Kidney epithelial cell (primary cell): ENCODE data around the gene RNASE13. TPM values are rescaled to one million over a fixed set of nuclear protein-coding genes. Genes with fewer than 3 reads are reported as not detected.

Experiments
- DNase-seq: peaks from one replicate; pipeline ENCODE4 v3.0.0-alpha.2; 2010; ENCODE audit warnings: low read depth
- H3K27me3 ChIP-seq: 2 replicates; pipeline ENCODE4 v1.6.0; 2011; ENCODE audit warnings: low read length; ENCODE audit not compliant: control insufficient read depth, insufficient read depth
- H3K36me3 ChIP-seq: 2 replicates; pipeline ENCODE4 v1.5.1; 2011; ENCODE audit warnings: low read length; ENCODE audit not compliant: control insufficient read depth, insufficient read depth
- H3K4me3 ChIP-seq: 2 replicates; pipeline ENCODE4 v1.5.1; 2011; ENCODE audit warnings: low read depth, mild to moderate bottlenecking, control low read depth, low read length
- total RNA-seq: library from RNA; depleted of rRNA; stranded (reverse); fragments of >200 nt; gene quantifications from 2 replicates; pipeline ENCODE4 v1.2.3, GENCODE V29; 2015
- TF ChIP-seq, protein P1 (sequence below): IDR thresholded peaks from 2 replicates; pipeline ENCODE4 v1.5.1; 2011; ENCODE audit warnings: mild to moderate bottlenecking, moderate library complexity, low read length, control low read depth, inconsistent platforms; ENCODE audit not compliant: insufficient read depth, poor library complexity, severe bottlenecking

Gene RNASE13
- total RNA-seq, 1 donor from 2014 or later, result not detected

- no peak for DNase-seq
- H3K27me3 ChIP-seq, result no peaks in the 10 kb centered on the region
- no peak overlapping the region for H3K4me3 ChIP-seq
- TF ChIP-seq, protein P1, sequence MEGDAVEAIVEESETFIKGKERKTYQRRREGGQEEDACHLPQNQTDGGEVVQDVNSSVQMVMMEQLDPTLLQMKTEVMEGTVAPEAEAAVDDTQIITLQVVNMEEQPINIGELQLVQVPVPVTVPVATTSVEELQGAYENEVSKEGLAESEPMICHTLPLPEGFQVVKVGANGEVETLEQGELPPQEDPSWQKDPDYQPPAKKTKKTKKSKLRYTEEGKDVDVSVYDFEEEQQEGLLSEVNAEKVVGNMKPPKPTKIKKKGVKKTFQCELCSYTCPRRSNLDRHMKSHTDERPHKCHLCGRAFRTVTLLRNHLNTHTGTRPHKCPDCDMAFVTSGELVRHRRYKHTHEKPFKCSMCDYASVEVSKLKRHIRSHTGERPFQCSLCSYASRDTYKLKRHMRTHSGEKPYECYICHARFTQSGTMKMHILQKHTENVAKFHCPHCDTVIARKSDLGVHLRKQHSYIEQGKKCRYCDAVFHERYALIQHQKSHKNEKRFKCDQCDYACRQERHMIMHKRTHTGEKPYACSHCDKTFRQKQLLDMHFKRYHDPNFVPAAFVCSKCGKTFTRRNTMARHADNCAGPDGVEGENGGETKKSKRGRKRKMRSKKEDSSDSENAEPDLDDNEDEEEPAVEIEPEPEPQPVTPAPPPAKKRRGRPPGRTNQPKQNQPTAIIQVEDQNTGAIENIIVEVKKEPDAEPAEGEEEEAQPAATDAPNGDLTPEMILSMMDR, result no peak
- H3K36me3 ChIP-seq, result peaks cover 12% of the 10 kb centered on the region
Measured at GRCh38 chr14:21078287-21078686, 43.7 kb upstream of the RNASE13 start.

DNA sequence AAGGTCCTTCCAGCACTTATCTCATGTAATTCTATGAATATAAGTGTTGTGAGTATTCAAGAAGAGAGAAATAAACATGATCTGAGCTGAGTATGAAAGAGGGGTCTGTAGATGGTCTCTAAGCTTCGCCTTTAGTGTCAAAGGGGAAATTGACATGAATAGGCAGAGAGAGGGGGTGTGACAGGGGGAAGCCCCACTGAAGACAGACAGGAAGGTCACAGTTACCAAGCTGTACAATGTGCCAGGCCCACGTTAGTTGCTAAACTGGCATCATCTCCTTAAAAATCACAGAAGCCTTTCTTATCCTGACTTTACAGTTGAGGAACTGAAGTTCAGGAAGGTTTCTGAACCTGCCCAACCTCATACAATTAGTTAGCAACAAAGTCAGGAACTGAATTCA is 43.1 kb upstream of the RNASE13 start:
- peaks cover 12% of the 10 kb centered on the region for H3K36me3 ChIP-seq
- H3K27me3 ChIP-seq, result no peaks in the 10 kb centered on the region
- H3K4me3 ChIP-seq, result no peak overlapping the region
- no peak for DNase-seq
- TF ChIP-seq, protein P1, result no peak

GRCh38 chr14:21075719-21076437 is 41.3 kb upstream of the RNASE13 start:
- Histone ChIP-seq H3K36me3 (peaks cover 11% of the 10 kb centered on the region), H3K27me3 (no peaks in the 10 kb centered on the region), H3K4me3 (no peak overlapping the region)
- no peak for DNase-seq
- TF ChIP-seq, protein P1, result no peak

- Histone ChIP-seq H3K4me3 (no peak overlapping the region), H3K36me3 (peaks cover 9% of the 10 kb centered on the region)
- TF ChIP-seq, protein P1, result no peak
Measured at GRCh38 chr14:21074398-21075272, 40.0 kb upstream of the RNASE13 start.

DNA sequence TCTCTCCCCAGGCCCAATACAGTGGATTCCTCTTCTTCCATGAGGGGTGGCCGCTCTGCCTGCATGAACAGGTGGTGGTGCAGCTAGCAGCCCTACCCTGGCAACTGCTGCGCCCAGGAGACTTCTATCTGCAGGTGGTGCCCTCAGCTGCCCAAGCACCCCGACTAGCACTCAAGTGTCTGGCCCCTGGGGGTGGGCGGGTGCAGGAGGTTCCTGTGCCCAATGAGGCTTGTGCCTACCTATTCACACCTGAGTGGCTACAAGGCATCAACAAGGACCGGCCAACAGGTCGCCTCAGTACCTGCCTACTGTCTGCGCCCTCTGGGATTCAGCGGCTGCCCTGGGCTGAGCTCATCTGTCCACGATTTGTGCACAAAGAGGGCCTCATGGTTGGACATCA is 39.3 kb upstream of the RNASE13 start:
- Histone ChIP-seq H3K36me3 (peaks cover 9% of the 10 kb centered on the region), H3K4me3 (no peak overlapping the region), H3K27me3 (no peaks in the 10 kb centered on the region)
- TF ChIP-seq, protein P1, result no peak
- DNase-seq, result no peak

More at GRCh38 chr14:21074398-21075272, 40.0 kb upstream of the RNASE13 start:
- DNase-seq, result no peak
- no peaks in the 10 kb centered on the region for H3K27me3 ChIP-seq
